ENCODE data around the gene ADORA1.
A peak's percentile ranks its signal among the peaks of the same experiment; 100 is the strongest.

ADORA1 gene

GRCh38 chr1:203172184-203173010 lies 44.9 kb downstream of the ADORA1 start (continued):
- peak; percentile 49; the same call in 1 of the 2 replicates for TF ChIP-seq ZNF10 (tag by site-specific recombination; IDR thresholded peaks at IDR 0.05)
- TF ChIP-seq PRDM10 (tag by site-specific recombination; IDR thresholded peaks at IDR 0.05): peak; percentile 30; the same call in 1 of the 2 replicates
- TF ChIP-seq ZNF555 (tag by site-specific recombination; conservative IDR thresholded peaks at IDR 0.05): no peak
- no peak for TF ChIP-seq ZSCAN5A (tag by site-specific recombination; IDR thresholded peaks at IDR 0.05)
- no peak for TF ChIP-seq ELK4 (IDR thresholded peaks at IDR 0.05; ENCODE audit: borderline replicate concordance, low read depth, low read length)
- TF ChIP-seq ZFP41 (tag by site-specific recombination; IDR thresholded peaks at IDR 0.05; ENCODE audit: borderline replicate concordance): no peak
- TF ChIP-seq ZBTB21 (tag by site-specific recombination; IDR thresholded peaks at IDR 0.05): no peak
- no peak for TF ChIP-seq HOXC10 (CRISPR knock-in tag; IDR thresholded peaks at IDR 0.05)
- peak; percentile 69 for TF ChIP-seq IKZF3 (tag by site-specific recombination; IDR thresholded peaks at IDR 0.05)
- TF ChIP-seq ZIC2 (tag by site-specific recombination; IDR thresholded peaks at IDR 0.05): no peak; the same call in 1 of the 2 replicates
- no peak for TF ChIP-seq ZNF184 (tag by site-specific recombination; IDR thresholded peaks at IDR 0.05)
- TF ChIP-seq PRDM2 (tag by site-specific recombination; IDR thresholded peaks at IDR 0.05; ENCODE audit: borderline replicate concordance): no peak
- TF ChIP-seq ZNF211 (tag by site-specific recombination; IDR thresholded peaks at IDR 0.05; ENCODE audit: low read depth): no peak
- no peak for TF ChIP-seq KLF9 (tag by site-specific recombination; IDR thresholded peaks at IDR 0.05; ENCODE audit: low read depth)
- TF ChIP-seq ZNF530 (tag by site-specific recombination; IDR thresholded peaks at IDR 0.05; ENCODE audit: low read depth): no peak
- TF ChIP-seq ZNF37A (tag by site-specific recombination; IDR thresholded peaks at IDR 0.05): no peak
- TF ChIP-seq PBX3 (CRISPR knock-in tag; IDR thresholded peaks at IDR 0.05): no peak
- no peak for TF ChIP-seq ZNF280D (tag by site-specific recombination; IDR thresholded peaks at IDR 0.05)
- no peak for TF ChIP-seq ZNF433 (tag by site-specific recombination; IDR thresholded peaks at IDR 0.05; ENCODE audit: low read depth)
- peak; percentile 78 for TF ChIP-seq ZNF18 (tag by site-specific recombination; IDR thresholded peaks at IDR 0.05)

Data from HEK293 (cell line).